ENCODE data around the gene DYNLRB2.

DNA sequence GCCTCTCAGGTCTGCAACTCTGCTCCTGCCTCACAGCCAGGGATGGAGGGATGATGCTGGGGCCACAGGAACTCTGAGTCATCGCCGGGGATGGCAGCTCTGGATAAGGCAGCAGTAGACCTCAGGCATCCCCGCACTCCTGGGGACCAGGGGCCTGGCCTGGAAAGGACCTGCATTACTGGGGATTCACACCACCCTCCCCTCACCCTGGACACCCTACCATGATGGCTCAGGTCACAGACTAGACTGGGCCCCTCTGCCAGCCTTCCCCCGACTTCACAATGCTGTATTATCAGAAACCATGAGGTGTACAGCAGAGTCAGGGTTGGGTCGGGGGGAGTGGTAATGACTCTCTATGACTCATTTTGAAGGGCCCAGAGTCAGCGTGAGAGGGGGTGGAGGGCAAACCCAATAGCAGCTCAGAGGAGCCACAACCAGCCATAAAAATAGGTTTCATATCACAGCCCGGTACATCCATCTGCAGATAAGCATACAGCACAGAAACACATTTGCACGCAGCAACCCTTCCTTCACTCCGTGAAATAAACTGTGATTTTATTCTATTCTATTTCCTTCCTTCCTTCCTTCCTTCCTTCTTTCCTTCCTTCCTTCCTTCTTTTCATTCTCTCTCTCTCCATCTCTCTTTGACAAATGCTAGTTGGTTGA, 28.8 kb downstream of the DYNLRB2 start:
- TF ChIP-seq EP300 (IDR thresholded peaks at IDR 0.05) (no peak), POLR2A (IDR thresholded peaks at IDR 0.05) (no peak)
- TF ChIP-seq, protein P1, sequence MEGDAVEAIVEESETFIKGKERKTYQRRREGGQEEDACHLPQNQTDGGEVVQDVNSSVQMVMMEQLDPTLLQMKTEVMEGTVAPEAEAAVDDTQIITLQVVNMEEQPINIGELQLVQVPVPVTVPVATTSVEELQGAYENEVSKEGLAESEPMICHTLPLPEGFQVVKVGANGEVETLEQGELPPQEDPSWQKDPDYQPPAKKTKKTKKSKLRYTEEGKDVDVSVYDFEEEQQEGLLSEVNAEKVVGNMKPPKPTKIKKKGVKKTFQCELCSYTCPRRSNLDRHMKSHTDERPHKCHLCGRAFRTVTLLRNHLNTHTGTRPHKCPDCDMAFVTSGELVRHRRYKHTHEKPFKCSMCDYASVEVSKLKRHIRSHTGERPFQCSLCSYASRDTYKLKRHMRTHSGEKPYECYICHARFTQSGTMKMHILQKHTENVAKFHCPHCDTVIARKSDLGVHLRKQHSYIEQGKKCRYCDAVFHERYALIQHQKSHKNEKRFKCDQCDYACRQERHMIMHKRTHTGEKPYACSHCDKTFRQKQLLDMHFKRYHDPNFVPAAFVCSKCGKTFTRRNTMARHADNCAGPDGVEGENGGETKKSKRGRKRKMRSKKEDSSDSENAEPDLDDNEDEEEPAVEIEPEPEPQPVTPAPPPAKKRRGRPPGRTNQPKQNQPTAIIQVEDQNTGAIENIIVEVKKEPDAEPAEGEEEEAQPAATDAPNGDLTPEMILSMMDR (IDR thresholded peaks at IDR 0.05), result no peak
